IPS DF 4.7 (cell line): Measurements from ENCODE around the gene FBLN2.

Experiments used
- DNase-seq: peaks from one replicate; pipeline ENCODE4 v3.0.0-alpha.2; 2013; ENCODE audit warnings: low spot score; ENCODE audit errors: extremely low read depth

FBLN2 gene

DNA sequence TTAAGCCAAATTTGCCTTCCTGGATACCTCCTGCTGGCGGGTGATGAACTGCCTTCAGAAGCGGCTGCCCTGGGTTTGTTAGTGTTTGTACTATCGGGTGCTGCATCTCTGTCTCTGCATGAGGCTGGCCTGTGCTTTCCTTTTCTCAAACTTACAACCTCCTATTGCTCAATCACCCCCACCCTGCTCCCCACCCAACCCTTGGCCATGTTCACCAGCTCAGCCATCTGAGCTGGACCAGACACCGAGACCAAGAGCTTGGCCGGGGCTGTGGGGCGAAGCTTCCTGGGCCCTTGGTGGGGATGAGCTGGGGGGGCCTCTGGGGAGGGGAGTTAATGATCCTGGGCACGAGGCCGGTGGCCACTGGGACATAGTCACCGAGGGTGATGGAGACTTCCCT lies 16.8 kb upstream of the FBLN2 start:
- no peak for DNase-seq

DNA sequence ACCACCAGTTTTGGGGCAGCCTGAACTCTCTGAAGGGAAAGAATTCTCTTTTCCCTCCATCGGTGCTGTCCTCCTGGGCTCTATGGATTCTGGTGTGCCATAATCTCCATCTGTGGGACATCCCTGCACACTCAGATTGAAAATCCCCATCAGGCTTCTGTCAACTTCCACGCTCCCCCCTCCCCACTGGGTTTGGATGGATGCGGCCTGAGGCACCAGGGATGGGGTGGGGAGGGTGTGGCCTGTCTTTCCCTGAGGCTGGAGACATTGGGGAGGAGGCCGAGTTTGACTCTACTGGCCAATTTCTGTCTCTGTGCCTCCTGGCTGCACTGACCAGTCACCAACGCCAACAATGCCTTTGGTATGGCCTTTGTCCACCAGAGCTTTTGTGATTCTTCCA lies 16.3 kb upstream of the FBLN2 start:
- no peak for DNase-seq

DNA sequence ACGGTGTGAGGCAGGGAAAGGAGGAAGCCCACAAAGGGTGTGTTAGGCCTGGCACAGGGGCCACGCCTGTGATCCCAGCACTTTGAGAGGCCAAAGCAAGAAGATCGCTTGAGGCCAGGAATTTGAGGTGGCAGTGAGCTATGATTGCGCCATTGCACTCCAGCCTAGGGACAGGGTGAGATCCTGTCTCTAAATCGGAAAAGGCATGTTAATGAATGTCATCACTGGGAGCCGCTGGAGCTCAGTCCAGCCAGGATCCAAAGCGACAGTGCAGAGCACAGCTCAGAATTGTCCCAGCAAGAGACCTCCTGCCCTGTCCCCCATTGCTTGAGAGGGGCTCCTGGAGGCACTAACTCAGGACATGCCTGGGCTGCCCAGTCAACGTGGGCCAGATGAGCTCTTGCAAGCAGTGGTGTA lies 15.0 kb upstream of the FBLN2 start:
- no peak for DNase-seq

DNA sequence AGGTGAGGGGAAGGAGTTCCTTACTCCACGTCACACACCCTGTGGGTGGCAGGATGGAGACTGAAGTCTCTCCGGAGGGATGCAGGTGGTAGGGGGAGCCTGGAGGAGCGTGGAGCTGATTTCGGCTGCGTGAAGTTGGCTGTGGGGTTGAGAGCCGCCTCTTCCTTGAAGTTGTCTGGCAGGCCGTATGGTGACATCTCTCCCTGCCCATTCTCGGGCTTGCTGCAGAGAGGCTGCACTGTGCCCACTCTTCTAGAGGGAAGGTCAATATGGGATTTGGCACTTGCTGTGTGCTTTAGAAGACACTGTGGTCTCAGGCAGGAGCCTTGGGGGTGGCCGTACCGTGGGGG lies 13.4 kb upstream of the FBLN2 start:
- DNase-seq, result no peak

DNA sequence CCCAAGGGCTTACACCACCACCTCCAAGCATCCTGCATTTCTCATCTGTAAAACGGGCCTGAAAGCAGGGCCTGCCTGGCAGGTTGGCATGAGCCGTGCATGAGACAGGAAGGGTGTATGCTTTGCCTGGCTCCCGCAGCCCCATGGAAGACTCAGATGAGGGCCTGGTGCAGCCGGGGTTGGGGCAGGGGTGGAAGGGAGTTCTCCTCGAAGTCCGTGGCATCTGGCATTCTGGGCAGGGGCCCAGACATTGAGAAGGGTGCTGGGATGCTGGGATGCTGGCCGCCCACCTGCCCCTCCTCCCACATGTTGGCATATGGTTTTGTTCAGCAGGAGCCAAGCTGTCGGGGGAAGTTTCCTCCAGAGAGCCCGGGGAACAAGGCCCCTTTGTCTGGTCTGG lies 13.0 kb upstream of the FBLN2 start:
- DNase-seq, result no peak

DNA sequence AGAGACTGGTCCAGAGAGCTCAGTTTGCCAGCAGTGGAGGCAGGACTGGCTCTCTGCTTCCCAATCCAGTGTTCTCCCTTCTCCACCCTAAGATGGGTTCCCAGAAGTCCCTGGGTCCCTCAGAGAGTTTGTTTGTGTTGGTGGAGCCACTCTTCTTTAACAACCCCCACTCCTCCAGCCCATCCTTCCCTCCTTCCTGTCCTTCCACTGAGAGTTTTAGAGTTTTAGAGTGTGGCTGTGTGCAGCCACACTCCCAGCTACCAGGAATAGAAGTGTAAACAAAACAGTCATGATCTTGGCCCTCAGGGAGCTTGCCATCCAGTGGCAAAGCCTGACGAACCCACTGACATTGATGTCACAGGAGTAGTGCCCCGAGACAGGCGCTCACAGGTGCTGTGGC lies 12.5 kb upstream of the FBLN2 start:
- no peak for DNase-seq

DNA sequence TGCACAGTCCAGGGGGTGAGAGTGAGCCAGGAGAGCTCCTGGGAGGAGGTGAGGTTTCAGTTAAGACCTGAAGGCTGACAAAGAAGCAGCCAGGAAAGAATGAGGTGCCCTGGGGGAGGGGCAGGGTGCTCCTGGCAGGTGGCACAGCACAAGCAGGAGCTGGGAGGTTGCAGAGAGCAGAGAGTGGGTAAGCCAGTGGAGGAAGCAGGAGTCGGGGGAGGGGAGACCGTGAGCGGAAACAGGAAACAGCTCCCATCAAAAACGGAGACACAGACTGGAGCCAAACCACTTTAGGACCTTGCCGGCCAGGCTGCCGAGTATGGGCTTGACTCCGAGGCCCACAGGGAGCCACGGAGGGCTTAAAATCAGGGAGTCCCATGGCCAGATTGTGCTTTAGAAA lies 12.1 kb upstream of the FBLN2 start:
- no peak for DNase-seq

DNA sequence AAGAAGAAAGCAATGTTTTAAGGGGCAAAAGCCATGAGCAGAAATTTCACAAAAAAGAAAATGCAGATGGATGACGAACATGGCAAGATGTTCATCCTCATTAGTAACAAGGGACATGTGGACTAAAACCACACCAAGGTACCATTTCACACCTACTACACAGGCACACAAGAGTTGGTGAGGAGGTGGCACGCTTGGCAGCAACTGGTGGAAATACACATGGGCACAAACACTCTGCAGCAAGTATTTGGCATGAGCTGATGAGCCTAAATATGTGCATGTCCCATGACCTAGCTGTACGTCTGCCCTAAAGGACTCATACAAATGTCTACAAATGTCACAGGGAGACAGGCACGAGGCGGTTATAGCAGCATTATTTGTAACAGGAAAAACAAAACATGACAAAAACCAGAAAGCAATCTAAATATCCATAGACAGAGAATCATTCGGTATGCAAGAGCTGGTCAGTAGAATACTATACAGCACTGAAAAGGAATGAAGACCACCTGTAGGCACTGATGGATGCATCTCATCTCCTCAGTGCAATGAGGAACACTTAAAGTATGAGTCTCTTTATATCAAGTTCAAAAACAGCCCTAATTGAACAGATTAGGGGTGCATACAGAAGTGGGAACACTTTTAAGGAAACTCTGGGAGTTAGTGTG lies 11.5 kb upstream of the FBLN2 start:
- no peak for DNase-seq

DNA sequence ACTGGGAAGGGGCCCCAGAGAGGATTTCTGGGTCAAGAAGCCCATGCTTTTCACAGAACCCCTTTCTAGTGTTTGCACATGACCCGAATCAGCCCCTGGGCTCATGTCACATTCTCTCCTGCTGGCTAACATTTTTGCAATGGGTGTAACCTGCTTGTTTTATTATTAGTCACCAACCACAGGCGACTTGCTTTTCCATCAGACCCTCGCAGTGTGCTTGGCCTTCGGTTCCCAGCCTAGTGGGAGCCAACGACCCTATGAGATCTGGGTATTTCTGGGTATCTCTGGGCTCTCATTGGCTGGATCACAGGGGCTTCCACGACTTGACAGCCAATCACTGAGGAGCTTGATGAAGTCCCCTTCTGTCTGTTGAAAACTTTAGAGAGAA lies 11.0 kb upstream of the FBLN2 start:
- DNase-seq, result no peak

DNA sequence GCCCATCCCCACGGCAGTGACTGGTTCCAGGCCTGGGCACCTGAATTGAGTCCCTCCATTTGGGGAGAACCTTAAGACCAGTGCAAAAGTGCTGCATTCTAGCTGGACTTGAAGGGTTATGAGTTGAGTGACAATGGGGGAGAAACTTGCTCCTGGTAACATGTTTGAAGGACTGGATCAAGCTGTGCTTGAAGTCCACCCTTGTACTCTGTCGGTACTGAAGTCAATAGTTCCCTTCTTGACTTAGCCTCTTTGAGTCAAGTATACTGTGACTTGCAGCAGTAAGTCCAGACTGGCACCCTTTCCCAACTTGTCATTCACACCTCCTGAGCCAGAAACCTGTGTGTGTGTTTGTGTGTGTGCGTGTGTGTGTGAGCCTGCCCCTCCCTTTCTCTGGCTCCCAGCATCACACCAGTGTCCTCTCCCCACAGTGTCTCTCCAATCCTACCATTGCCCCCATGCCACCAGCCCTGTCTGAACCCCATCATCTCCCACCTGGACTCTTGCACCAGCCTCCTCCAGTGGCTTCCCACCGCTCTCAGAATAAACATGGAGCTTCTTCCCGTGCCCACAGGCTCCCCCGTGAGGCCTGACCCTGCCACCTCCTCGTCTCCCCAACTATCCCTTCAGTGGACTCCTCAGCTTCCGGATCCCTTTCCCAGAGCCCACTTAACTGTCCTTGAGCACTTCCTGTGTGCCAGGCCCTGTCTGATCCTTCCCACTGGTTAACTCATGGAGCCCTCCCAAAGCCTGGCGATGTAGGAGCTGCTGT lies 10.2 kb upstream of the FBLN2 start:
- no peak for DNase-seq

DNA sequence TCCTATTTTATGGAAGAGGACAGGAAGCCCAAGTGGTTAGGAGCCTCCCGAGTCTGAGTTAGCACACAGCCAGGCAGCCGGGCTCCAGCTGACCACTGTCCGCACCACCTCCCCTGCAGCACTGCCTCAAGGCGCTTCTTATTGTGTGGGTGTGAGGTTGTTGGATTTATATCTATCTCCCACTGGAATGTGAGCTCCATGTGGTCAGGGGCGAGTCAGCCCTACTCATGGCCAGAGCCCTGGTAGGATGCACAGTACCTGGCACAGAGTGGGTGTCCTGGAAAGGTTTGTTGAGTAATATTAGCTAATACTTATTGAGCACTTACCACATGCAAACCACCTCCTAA lies 9.7 kb upstream of the FBLN2 start:
- no peak for DNase-seq

DNA sequence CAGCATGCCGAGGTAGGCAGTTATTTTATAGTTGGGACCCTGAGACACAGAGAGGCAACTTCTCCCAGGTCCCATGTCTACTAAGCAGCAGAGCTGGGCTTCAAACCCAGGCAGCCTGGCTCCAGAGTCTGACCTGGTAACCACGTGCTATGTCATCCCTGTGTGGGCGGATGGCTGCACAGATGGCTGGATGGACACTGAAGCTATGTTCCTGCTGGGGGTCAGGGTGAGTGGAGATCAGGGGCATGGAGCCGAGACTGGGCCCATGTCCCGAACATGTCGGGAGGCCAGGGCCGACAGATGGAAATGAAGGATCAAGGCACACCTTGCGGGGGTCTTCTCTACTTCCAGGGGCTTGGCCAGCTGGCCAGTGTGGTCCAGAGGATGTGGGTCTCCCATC lies 9.3 kb upstream of the FBLN2 start:
- DNase-seq, result no peak

DNA sequence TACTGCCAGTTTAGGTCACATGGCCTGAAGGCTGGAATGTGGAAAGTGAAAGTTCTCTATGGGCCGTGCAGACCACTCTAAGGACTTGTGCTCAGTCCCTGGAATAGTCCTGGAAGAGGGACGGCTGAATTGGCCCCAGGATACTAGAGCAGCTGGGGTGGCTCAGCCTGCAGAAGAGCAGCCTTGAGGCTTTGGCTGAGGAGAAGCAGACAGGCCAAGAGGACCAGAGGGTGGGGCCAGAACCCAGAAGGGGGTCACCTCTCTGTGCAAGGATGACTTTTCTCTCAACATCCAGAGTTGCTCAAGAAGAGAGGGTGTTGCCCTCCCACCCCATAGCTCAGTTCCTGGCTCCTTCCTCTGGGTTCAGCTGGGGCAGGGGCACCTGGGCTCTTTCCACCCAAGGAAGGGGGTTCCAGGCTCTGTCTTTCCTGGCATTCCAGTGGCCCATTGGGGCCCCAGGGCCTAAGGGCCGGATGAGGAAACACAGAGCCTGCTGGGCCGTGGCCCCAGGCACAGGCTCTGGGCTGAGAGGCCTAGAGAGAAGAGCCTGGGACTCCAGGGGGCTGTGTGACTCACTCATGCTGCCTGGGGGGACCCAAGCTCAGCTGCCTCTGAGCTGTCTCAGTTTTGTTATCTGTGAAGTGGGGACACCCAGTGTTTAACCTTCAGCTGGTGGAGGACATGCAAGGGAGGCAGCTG lies 8.5 kb upstream of the FBLN2 start:
- no peak for DNase-seq

DNA sequence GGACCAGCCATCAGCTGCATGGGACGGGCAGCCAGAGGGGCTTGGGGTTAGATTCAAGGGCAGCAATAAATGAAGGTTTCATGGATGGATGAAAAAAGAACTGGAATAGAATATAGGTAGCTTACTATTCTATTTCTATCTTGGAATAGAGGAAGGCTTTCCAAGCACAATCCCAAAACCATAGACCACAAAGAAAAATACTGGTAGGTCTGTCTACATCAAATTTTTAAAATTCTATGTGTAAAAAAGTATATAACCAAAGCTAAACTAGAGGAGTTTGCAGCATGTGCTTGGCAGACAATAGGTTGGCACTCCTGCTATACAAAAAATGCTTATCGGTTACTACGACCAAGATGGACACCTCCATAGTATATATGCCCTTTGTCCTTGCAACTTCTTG lies 7.2 kb upstream of the FBLN2 start:
- DNase-seq, result no peak

DNA sequence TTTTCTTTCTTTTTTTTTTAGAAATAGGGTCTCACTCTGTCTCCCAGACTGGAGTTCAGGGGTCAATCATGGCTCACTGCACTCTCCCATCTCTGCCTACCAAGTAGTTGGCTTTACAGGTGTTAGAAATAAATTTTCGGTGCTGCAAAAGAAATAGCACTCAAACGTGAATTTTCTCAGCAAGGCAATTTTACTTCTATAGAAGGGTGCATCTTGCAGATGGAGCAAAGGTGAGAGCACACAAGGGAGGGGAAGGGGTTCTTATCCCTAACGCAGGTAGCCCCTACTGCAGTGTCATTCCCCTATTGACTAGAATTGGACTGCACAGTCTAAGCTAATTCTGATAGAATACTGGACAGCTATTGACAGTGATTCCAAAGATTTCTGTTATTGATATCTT lies 6.8 kb upstream of the FBLN2 start:
- no peak for DNase-seq

DNA sequence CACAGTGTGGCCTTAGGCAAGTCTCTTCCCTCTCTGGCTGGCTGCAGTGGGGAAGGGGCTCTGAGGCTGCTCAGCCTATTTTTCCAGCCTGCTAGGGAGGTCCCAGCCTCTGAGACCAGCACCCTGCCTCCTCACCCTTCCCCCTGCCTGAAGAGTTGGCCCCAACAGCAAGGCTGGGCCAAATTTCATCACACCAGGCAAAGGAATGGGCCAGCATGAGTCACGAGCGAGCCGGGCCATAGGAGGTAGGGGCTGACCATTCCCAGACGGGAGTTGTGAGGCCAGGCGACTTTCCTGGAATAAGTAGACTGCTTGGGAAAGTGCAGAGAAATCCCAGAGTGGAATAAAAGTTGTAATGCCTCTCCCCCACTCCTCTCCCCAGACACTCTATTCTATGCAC lies 5.7 kb upstream of the FBLN2 start:
- DNase-seq, result no peak

DNA sequence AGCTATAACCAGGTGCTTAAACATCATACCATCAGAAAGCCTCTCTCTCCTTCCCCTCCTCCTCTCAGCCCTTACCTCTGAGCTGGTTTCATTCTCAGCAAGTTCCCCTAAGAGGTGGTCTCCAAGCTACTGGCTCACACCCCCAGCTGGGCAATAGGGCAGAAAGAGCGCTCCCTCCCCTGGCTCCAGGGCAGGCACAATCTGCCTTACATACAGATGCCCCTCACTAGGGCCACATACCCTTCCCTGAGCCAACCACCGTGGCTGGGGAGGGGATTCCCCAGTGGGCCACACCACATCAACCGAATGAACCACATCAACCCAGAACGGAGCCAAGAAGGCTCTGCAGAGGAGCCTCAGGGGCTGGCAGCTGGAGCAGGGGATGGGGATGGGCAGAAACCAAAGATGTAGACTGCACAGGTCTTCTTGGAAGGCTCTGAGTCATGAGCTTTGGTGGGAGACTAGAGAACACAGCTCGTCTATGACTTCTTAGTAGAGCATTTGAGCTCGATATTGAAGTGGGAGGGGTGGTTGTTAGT lies 4.6 kb upstream of the FBLN2 start:
- no peak for DNase-seq

DNA sequence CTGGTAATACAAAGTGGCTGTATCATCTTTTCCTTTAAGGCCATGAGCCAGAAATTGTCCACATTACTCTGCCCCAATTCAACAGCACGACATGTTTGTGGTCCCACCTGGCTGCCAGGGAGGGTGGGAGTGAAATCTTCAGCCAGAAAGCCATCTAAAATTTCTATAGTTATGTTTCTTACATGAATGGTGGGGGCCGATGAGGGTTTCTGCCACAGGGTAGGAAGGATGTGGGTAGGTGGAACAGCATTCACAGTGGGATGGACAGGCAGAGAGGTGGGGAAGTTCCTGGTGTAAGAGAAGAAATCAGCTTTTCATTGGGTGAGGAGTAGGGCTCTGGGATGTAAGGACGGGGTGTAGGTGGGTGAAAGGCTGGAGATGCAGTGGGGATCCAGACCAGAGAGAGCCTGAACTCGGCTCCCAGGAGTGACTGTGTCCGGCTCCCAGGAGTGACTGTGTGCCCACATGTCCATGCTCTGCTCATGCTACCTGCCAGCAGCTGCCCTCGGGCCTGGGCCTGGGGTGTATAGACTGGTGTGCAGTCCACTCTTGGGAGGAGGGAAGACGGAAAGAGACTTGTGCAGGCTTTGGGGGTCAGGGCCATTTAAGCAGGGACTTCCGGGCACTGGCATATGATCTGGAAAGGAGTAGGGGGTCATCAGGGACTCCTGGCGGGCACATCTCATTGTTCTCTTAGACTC lies 3.8 kb upstream of the FBLN2 start:
- no peak for DNase-seq

DNA sequence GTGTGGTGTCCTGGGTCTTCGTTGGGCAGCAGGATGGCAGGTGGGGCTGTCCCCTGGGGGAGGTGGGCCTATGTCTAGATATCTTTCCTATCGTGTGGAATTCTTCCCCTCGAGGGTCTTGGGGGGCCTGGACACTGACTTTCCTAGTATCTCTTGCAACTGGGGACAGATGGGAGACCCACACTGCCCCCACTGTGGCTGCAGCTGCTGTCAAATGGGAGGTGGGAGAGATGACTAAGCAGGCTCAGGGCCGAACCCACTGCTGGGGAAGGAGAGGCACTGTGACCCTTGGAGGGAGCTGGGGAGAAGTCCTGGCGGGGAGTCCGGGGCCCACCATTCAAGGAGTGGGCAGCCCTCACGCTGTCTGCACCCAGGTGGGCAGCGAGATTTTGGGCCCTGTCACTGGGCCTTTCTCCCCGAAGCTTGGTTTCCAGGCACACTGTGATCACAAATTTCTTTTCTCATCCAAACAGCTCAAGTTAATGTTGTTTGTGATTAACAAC lies 2.9 kb upstream of the FBLN2 start:
- no peak for DNase-seq

DNA sequence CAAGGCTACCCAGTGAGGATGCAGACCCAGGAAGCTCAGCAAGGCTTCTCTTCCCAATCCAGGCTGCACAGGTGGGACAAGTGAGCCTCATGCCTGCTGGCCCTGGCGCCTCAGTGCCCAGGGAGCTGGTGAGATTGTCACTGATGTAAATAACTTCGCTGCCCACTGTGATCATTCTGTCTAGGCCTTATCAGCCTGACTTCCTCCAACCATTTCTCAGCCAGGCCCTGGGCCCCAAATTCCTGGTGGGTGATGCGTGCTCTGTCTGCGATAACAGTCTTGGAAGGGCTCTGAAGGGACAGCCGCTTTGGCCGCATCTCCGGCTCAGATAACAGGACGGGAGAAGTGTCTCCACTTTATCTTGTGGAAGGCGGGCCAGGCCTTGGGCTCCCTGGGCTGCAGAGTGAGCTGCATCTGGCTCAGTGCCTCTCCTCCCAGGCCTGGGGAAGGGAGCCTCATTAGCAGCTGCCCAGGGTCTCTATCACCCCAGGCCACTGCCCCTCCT lies 2.2 kb upstream of the FBLN2 start:
- no peak for DNase-seq

DNA sequence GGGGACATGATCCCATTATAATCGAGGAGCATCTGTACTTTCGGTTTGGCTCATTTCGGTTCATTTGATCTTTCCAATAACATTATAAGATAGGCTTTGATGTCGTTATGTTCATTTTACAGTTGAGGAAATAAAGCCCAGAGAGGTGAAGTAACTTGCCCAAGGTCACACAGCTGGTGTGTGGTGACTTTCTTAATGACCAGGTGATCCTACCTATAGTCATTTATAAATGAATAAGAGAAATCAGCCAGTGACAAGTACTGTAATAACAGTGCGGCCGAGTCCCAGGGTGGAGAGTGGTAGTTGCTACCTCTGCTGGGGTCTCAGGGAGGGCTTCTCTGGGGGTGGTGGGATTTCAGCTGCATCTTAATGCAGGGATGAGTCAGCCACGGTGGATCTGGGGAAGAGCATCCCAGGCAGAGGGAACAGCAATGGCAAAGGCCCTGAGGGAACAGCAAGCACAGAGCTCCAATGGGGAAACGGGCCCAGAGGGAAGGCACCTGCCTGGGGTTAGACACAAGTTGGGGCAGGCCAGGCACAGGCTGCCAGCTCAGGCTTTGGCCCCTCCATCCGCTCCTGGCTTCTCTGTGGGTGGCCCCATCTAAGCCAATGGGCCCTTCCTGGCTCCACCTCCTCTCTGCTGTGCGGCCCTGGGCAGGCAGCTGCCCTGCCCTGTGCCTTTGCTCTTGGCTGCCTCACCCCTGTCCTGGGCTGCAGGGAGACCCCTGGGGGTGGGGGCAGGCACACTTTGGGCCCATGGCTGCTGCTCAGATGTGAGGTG lies 1.1 kb upstream of the FBLN2 start:
- DNase-seq, result no peak
